GM10248 (cell line): ENCODE data around the gene COG8.
"Not testable (repeated sequence)": the region's sequence is repeated elsewhere in the genome, so short reads cannot be mapped to it uniquely, and the experiment has no call there.

Experiments used
- CTCF ChIA-PET: fragments of 300-600 bp; sonication (Branson Sonifier 250); formaldehyde crosslinking; extraction: SDS; loops from one replicate; lab custom pipeline; 2021; ENCODE audit warnings: antibody characterized with exemption; lab: Yijun Ruan, JAX
- POLR2A ChIA-PET: fragments of 350-650 bp; sonication (Branson Sonifier 250); formaldehyde crosslinking; extraction: SDS; loops from one replicate; lab custom pipeline; 2020; ENCODE audit warnings: antibody characterized with exemption; lab: Yijun Ruan, JAX
- DNase-seq: peaks from one replicate; pipeline ENCODE4 v3.0.0; 2012; ENCODE audit errors: extremely low spot score
- TF ChIP-seq, protein P1 (sequence below): IDR thresholded peaks from 2 replicates; pipeline ENCODE4 v1.5.1; 2012; ENCODE audit warnings: mild to moderate bottlenecking, low read depth; ENCODE audit errors: extremely low read depth, missing control alignments, control extremely low read depth

The COG8 gene

DNA sequence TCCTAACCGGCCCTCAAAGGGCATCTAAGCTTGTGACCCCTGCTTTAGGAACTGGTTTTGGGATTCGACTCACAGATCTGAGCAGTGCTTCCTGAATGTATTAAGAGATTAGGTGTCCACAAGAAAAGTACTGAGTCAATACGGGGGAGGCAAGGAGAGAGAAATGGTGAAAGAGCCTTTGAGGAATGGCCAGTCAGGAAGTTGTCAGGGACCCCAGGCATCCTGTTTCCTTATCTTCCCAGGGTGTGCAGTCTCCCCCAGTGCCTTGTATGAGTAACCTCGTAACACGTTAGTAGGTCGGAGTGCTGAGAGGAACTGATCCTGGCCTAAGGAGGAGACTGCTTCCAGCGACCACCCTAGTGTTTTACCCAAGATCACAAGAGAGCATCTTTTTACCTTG is 28.6 kb upstream of the COG8 start:
- ChIA-PET CTCF (interaction anchor here (4.2 kb wide), 1 partner anchor 11 kb away, joined by 13 read pairs; no protein-coding TSS in a partner anchor), POLR2A (no interaction called here)
- TF ChIP-seq, protein P1, sequence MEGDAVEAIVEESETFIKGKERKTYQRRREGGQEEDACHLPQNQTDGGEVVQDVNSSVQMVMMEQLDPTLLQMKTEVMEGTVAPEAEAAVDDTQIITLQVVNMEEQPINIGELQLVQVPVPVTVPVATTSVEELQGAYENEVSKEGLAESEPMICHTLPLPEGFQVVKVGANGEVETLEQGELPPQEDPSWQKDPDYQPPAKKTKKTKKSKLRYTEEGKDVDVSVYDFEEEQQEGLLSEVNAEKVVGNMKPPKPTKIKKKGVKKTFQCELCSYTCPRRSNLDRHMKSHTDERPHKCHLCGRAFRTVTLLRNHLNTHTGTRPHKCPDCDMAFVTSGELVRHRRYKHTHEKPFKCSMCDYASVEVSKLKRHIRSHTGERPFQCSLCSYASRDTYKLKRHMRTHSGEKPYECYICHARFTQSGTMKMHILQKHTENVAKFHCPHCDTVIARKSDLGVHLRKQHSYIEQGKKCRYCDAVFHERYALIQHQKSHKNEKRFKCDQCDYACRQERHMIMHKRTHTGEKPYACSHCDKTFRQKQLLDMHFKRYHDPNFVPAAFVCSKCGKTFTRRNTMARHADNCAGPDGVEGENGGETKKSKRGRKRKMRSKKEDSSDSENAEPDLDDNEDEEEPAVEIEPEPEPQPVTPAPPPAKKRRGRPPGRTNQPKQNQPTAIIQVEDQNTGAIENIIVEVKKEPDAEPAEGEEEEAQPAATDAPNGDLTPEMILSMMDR, result no peak
- no peak for DNase-seq

DNA sequence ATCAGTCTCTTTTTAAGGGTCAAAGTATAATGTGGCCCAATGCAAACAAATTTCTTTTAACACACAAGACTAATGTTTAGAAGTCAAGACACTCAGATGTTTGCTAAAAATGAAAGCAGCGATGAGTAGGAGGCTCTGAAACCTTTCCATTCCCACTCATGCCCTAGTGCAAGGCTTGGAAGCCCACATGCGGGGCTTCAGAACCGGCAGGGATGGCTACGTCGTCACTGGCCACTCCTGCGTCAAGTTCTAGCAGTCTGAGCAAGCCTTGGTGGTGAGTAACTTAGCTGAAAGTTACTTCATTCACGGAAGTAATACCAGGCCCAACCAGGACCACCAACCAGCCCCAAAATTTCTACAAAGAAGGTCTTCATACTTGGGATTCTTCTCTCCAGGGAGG is 27.1 kb upstream of the COG8 start:
- no peak for DNase-seq
- TF ChIP-seq, protein P1, result no peak
- POLR2A ChIA-PET, result no interaction called here
- CTCF ChIA-PET, result interaction anchor here (1.0 kb wide), 1 partner anchor 26 kb away, joined by 3 read pairs; no protein-coding TSS in a partner anchor

DNA sequence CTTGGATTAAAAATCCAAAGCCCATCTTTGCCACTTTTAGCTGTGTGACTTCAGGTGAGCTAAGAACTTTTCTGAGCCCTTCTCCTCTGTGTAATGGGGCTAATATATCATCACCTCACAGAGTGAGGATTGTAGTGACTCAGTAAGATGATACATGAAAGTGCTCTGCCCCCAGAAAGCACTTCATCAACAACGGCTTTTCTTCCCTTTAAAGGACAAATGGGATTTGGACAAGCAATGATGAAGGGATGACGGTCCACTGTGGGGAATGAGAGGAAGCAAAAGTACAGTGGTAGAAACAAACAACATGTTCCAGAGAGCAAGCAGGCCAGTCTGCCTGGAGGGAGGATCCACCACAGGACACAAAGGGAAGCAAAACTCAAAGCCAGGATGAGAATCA is 26.5 kb upstream of the COG8 start:
- TF ChIP-seq, protein P1, result no peak
- CTCF ChIA-PET, result no interaction called here
- no peak for DNase-seq
- POLR2A ChIA-PET, result no interaction called here

GRCh38 chr16:69364088-69364487 is 24.7 kb upstream of the COG8 start:
- CTCF ChIA-PET, result interaction anchor here (1.5 kb wide), 1 partner anchor 12 kb away, joined by 3 read pairs; no protein-coding TSS in a partner anchor
- POLR2A ChIA-PET, result no interaction called here
- no peak for DNase-seq
- TF ChIP-seq, protein P1, result no peak

DNA sequence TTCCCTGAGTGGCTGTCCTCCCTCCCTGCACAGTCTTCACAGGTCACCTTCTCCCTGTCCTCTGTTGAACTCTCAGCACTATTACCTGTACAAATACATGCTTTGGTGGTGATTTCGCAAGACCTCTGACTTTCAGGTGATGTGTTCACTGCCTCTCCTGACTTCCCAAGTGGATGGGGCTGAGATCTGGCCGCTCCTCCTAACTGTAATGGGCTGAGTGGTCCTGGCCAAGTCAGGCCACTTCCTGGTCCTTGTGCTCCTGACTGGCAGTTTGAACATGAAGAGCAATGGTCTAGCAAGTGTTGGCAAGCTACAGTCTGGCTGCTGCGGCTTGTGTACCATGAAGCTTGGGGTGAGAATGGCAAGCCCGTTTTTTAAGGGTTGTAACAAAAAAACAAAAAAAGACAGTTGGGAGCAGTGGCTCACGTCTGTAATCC is 23.9 kb upstream of the COG8 start:
- TF ChIP-seq, protein P1, result no peak
- CTCF ChIA-PET, result no interaction called here
- POLR2A ChIA-PET, result no interaction called here
- DNase-seq, result no peak

GRCh38 chr16:69360070-69360469 is 20.7 kb upstream of the COG8 start:
- POLR2A ChIA-PET, DNase-seq, CTCF ChIA-PET: not testable (repeated sequence)

GRCh38 chr16:69351309-69352027 is 12.1 kb upstream of the COG8 start, which contains the start of gene TMED6:
Gene TMED6, minus strand, starts transcription at chr16:69351786. Its CDS starts 33 bp downstream, at chr16:69351753.
- TF ChIP-seq, protein P1, result no peak
- POLR2A ChIA-PET, result interaction anchor here (0.7 kb wide), 1 partner anchor 313 kb away, joined by 7 read pairs; no protein-coding TSS in a partner anchor
- no peak for DNase-seq
- CTCF ChIA-PET, result interaction anchor here (1.2 to 1.4 kb wide), 4 partner anchors 10 to 202 kb away, joined by 3 to 5 read pairs (median 3); no protein-coding TSS in a partner anchor
